NCI-H1417 (cell line): ENCODE measurements around the gene TIAM1.

Source experiments
- DNase-seq, 3 experiments: peaks; one replicate each; lab custom pipeline; 2025; lab: John Stamatoyannopoulos, UW

Gene TIAM1

GRCh38 chr21:31329456-31330143 is 14.5 kb downstream of the TIAM1 start:
- DNase-seq = no peak

- DNase-seq = no peak
These were observed 17.4 kb downstream of the TIAM1 start for GRCh38 chr21:31326522-31327242.

GRCh38 chr21:31318971-31319370 is 25.1 kb downstream of the TIAM1 start:
- DNase-seq = no peak

GRCh38 chr21:31317688-31318087 is 26.4 kb downstream of the TIAM1 start:
- DNase-seq = no peak

- no peak for DNase-seq
These were observed 27.4 kb downstream of the TIAM1 start for GRCh38 chr21:31316488-31317169.

- no peak for DNase-seq
These were observed 28.0 kb downstream of the TIAM1 start for GRCh38 chr21:31316072-31316471.

GRCh38 chr21:31310750-31311149 is 33.3 kb downstream of the TIAM1 start:
- peak; percentile 14 to 64 (median 40) for DNase-seq

GRCh38 chr21:31308584-31308983 is 35.5 kb downstream of the TIAM1 start:
- DNase-seq = no peak

- DNase-seq = no peak
These were observed 38.2 kb downstream of the TIAM1 start for GRCh38 chr21:31305888-31306287.

GRCh38 chr21:31299291-31300147 is 44.5 kb downstream of the TIAM1 start:
- peak in 1 of 3 experiments; percentile 11 for DNase-seq

- no peak for DNase-seq
These were observed 45.3 kb downstream of the TIAM1 start for GRCh38 chr21:31298618-31299269.

GRCh38 chr21:31297806-31298205 is 46.3 kb downstream of the TIAM1 start:
- DNase-seq = no peak

- no peak for DNase-seq
These were observed 48.4 kb downstream of the TIAM1 start for GRCh38 chr21:31295676-31296075.

GRCh38 chr21:31294691-31295090 is 49.4 kb downstream of the TIAM1 start:
- DNase-seq = no peak

- DNase-seq = no peak
These were observed 50.1 kb downstream of the TIAM1 start for GRCh38 chr21:31293986-31294385.

- DNase-seq = no peak
These were observed 53.3 kb downstream of the TIAM1 start for GRCh38 chr21:31290765-31291164.

- DNase-seq = no peak
These were observed 54.4 kb downstream of the TIAM1 start for GRCh38 chr21:31289702-31290101.

GRCh38 chr21:31288191-31288590 is 55.9 kb downstream of the TIAM1 start:
- no peak for DNase-seq

- DNase-seq = no peak
These were observed 56.9 kb downstream of the TIAM1 start for GRCh38 chr21:31287201-31287600.

- DNase-seq = no peak
These were observed 57.4 kb downstream of the TIAM1 start for GRCh38 chr21:31286621-31287020.

- no peak for DNase-seq
These were observed 59.2 kb downstream of the TIAM1 start for GRCh38 chr21:31284797-31285397.
